HepG2 (cell line): Measurements from ENCODE around the gene MAN2B2. TPM values are rescaled to one million over a fixed set of nuclear protein-coding genes. Genes with fewer than 3 reads are reported as not detected.

Source experiments
- ATAC-seq: fragments of 200-7000 bp; cut with Tn5 transposase; 3 replicates; pipeline ENCODE4 v1.9.1; 2020; ENCODE audit warnings: mild to moderate bottlenecking, moderate library complexity
- BruUV-seq: library from RNA; stranded (reverse); fragments of 400-500 nt; replicated peaks from 2 replicates; lab custom pipeline; 2021; lab: Mats Ljungman, UMichigan
- CTCF ChIA-PET: fragments of 300-600 bp; formaldehyde crosslinking; extraction: SDS; loops from one replicate; lab custom pipeline; 2021; ENCODE audit warnings: low total read pairs, inconsistent platforms, low intra/inter-chr PET ratio; lab: Yijun Ruan, JAX
- POLR2A ChIA-PET: fragments of 350-600 bp; sonication (Branson Sonifier 250); formaldehyde crosslinking; loops from one replicate; lab custom pipeline; 2020; ENCODE audit warnings: antibody characterized with exemption, inconsistent platforms; lab: Yijun Ruan, JAX
- DNase-seq: peaks from one replicate; pipeline ENCODE4 v3.0.0-alpha.2; 2015; ENCODE audit warnings: low spot score
- FAIRE-seq: peaks from 3 replicates; lab custom pipeline; 2011; peaks lifted over from hg19 to GRCh38; lab: Jason Lieb, UNC
- H2AFZ ChIP-seq: one replicate; pipeline ENCODE4 v1.6.1; 2011; ENCODE audit warnings: low read length, inconsistent platforms
- H3K27ac ChIP-seq: fragments of 300-600 bp; 3 replicates; pipeline ENCODE4 v1.8.0; 2011; ENCODE audit warnings: mixed run types, mild to moderate bottlenecking, mixed read lengths, low read length, inconsistent platforms; ENCODE audit not compliant: insufficient read depth; ENCODE audit errors: extremely low read length
- H3K27me3 ChIP-seq, 2 experiments: fragments of 200-600 bp in 1 of 2; 2 replicates in 1 of 2; 3 replicates in 1 of 2; pipeline versions ENCODE4 v1.6.0 to v1.8.0; 2011; ENCODE audit warnings: low read length in 2 of 2, mild to moderate bottlenecking in 2 of 2, moderate library complexity in 2 of 2, inconsistent platforms in 1 of 2; ENCODE audit not compliant: insufficient read depth in 2 of 2, control insufficient read depth in 1 of 2
- H3K36me3 ChIP-seq, 2 experiments: fragments of 200-600 bp in 1 of 2; replicated peaks in 1 of 2; 2 replicates in 1 of 2; 3 replicates in 1 of 2; pipeline versions ENCODE4 v1.5.1 to v1.8.0; 2011; ENCODE audit warnings: low read length in 2 of 2, inconsistent platforms in 1 of 2; ENCODE audit not compliant: insufficient read depth in 2 of 2, control insufficient read depth in 1 of 2
- H3K4me1 ChIP-seq: 2 replicates; pipeline ENCODE4 v1.5.1; 2012; ENCODE audit warnings: low read length, inconsistent platforms; ENCODE audit not compliant: insufficient read depth
- H3K4me2 ChIP-seq: 2 replicates; pipeline ENCODE4 v1.6.0; 2011; ENCODE audit warnings: low read depth, low read length, inconsistent platforms
- H3K4me3 ChIP-seq, 3 experiments: fragments of 200-600 bp in 1 of 3; sonication (generic), shearing (Covaris generic) in 1 of 3; replicated peaks in 1 of 3; 2 replicates each; pipeline ENCODE4 v1.5.1; 2011 to 2016; ENCODE audit warnings: low read length in 3 of 3, inconsistent platforms in 2 of 3, low read depth in 2 of 3, mild to moderate bottlenecking in 2 of 3, control low read depth in 1 of 3, mixed read lengths in 1 of 3; ENCODE audit not compliant: insufficient read depth in 1 of 3
- H3K79me2 ChIP-seq: one replicate; pipeline ENCODE4 v1.6.1; 2011; ENCODE audit warnings: low read length, inconsistent platforms; ENCODE audit not compliant: insufficient read depth
- H3K9ac ChIP-seq: 2 replicates; pipeline ENCODE4 v1.6.0; 2011; ENCODE audit warnings: mild to moderate bottlenecking, low read depth, low read length, inconsistent platforms; ENCODE audit not compliant: insufficient read depth
- H3K9me3 ChIP-seq: 2 replicates; pipeline ENCODE4 v1.5.1; 2012; ENCODE audit warnings: mild to moderate bottlenecking, low read length
- H4K20me1 ChIP-seq: 2 replicates; pipeline ENCODE4 v1.6.0; 2011; ENCODE audit warnings: inconsistent platforms, mild to moderate bottlenecking, low read length, moderate library complexity; ENCODE audit not compliant: insufficient read depth
- GRHL1 ChIP-seq: sonication (generic); formaldehyde crosslinking; conservative IDR thresholded peaks from 2 replicates; pipeline ENCODE4 v1.8.0; 2022; ENCODE audit warnings: missing genetic modification reagents
- REST ChIP-seq, 2 experiments: IDR thresholded peaks; 2 replicates each; pipeline ENCODE4 v1.6.1; 2011 to 2012; ENCODE audit warnings: low read length in 2 of 2, borderline replicate concordance in 1 of 2, low read depth in 1 of 2, mild to moderate bottlenecking in 1 of 2, moderate library complexity in 1 of 2
- ZNF747 ChIP-seq: sonication (generic); formaldehyde crosslinking; IDR thresholded peaks from 2 replicates; pipeline ENCODE4 v1.8.1; 2023; ENCODE audit warnings: missing genetic modification reagents, mild to moderate bottlenecking, borderline replicate concordance
- ZNF781 ChIP-seq: sonication (generic); formaldehyde crosslinking; IDR thresholded peaks from 2 replicates; pipeline ENCODE4 v1.5.1; 2020; ENCODE audit warnings: borderline replicate concordance, mild to moderate bottlenecking, missing genetic modification reagents; ENCODE audit errors: not compliant biosample characterization
- WGBS: methylation state at CpG from one replicate; pipeline ENCODE4 v1.1.6; 2017; ENCODE audit warnings: low lambda C conversion rate; 5-methylcytosine and 5-hydroxymethylcytosine counted together
- in situ Hi-C: cut with HindIII; loops from 2 replicates; pipeline ENCODE4 v1.10.0; 2017; ENCODE audit warnings: low pct_unique_long_range_greater_than_20kb; ENCODE audit not compliant: extremely low pct_ligation_motif_present
- intact Hi-C: fragments of 100-400 bp; cut with micrococcal nuclease; formaldehyde crosslinking; loops from one replicate; pipeline ENCODE4 v1.10.0; 2022; ENCODE audit not compliant: unreplicated experiment
- polyA plus RNA-seq, 8 experiments: library from polyadenylated mRNA; depleted of rRNA in 3 of 8; stranded (reverse) in 7 of 8; unstranded in 1 of 8; fragments of >200 nt; fragmentation: Illumina TruSeq in 4 of 8; extraction: Trizol in 4 of 8; gene quantifications; 2 replicates each; pipeline versions ENCODE4 v1.2.1 to v1.2.3, GENCODE V29; 2011 to 2016; ENCODE audit warnings: low read depth in 4 of 8, missing spikeins in 1 of 8, mixed read lengths in 1 of 8; ENCODE audit not compliant: insufficient read depth in 1 of 8
- total RNA-seq, 5 experiments: library from RNA; depleted of rRNA; stranded (reverse); fragments of >200 nt; fragmentation: Illumina TruSeq; extraction: Trizol; gene quantifications; 2 replicates each; pipeline ENCODE4 v1.2.3, GENCODE V29; 2016; ENCODE audit warnings: low read depth in 1 of 5
- TF ChIP-seq, protein P1 (sequence below): sonication (generic); formaldehyde crosslinking; conservative IDR thresholded peaks from 2 replicates; pipeline ENCODE4 v1.8.0; 2022; ENCODE audit warnings: mild to moderate bottlenecking, moderate library complexity, missing genetic modification reagents
- TF ChIP-seq, protein P2 (sequence below): sonication (generic); formaldehyde crosslinking; IDR thresholded peaks from 2 replicates; pipeline ENCODE4 v1.4.0; 2020; ENCODE audit warnings: mild to moderate bottlenecking, missing genetic modification reagents

The MAN2B2 gene
- total and polyA plus RNA-seq, 2 of the 13 experiments (the other 11 are each of a cell fraction or from before 2014, with no cell fraction given), result 4.8 to 5.4 TPM

DNA sequence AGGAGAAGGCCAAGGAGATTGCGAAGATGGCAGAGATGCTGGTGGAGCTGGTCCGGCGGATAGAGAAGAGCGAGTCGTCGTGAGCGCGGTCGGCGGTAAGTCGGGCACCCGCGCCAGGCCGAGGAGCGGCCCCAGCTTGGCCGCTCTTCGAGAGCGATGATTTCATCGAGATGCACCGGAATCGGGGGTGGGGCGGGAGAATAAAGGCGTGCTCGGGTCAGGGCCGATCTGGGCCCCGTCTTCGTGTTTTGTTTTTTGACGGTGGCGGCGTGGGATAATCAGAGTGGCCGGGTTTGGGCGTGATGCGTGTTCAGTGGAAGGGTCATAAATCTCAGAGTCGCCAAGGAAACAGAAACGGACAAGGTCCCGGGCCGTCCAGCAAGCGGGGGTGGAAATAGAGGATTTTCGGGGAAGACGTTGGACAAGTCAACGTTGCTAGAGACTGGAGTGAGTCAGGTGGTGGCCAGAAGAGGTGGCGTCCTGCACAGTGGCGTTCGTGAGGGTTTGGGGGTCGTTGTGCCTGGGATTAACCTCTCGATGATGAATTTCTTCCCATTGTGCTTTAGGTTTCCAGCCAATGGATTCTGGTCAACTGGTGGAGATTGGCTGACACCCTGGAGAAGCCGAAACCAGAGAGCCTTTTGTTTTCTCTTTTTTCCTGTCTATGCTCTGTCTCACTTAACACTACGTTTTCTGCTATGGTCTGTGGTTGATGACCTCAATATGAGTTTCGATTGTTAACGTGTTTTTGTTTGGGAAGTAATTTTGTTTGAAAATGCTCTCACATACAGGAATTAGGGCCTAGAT, 66.4 kb downstream of the MAN2B2 start (continued):
- TF ChIP-seq, protein P1, sequence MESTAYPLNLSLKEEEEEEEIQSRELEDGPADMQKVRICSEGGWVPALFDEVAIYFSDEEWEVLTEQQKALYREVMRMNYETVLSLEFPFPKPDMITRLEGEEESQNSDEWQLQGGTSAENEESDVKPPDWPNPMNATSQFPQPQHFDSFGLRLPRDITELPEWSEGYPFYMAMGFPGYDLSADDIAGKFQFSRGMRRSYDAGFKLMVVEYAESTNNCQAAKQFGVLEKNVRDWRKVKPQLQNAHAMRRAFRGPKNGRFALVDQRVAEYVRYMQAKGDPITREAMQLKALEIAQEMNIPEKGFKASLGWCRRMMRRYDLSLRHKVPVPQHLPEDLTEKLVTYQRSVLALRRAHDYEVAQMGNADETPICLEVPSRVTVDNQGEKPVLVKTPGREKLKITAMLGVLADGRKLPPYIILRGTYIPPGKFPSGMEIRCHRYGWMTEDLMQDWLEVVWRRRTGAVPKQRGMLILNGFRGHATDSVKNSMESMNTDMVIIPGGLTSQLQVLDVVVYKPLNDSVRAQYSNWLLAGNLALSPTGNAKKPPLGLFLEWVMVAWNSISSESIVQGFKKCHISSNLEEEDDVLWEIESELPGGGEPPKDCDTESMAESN (CRISPR knock-in tag), result 0 out of 2 replicates have a peak, but pooled peaks have one; percentile 29
- TF ChIP-seq ZNF781 (CRISPR knock-in tag), result peak; percentile 14
- 0 out of 2 replicates have a peak, but pooled peaks have one; percentile 35 for TF ChIP-seq ZNF747 (CRISPR knock-in tag)
- TF ChIP-seq, all 625 proteins: peak for 17

DNA sequence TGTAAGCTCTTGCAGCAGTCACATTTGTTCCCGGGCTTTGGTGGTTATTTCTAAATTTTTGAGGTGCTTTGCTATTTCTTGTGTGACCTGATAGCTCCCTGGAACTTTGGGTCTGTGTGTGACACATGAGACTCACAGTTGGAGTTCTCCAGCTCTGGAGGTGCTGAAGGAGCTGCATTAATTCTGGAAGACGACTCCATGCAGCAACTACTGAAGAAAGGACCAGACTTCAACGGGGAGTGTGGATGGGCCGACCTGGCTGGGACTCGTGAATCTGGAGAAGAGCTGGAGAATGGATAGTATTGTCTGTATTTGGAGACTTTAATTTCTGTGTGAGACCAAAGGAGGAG, 67.0 kb downstream of the MAN2B2 start:
- intact Hi-C loops (loop anchor here (5.0 kb wide), 1 partner anchor 45 kb away; no protein-coding TSS in a partner anchor), in situ Hi-C loops (no loop called here)
- H4K20me1 ChIP-seq, result peaks cover 13% of the 10 kb centered on the region
- TF ChIP-seq, protein P2, sequence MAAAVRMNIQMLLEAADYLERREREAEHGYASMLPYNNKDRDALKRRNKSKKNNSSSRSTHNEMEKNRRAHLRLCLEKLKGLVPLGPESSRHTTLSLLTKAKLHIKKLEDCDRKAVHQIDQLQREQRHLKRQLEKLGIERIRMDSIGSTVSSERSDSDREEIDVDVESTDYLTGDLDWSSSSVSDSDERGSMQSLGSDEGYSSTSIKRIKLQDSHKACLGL, result 0 out of 2 replicates have a peak, but pooled peaks have one; percentile 9
- TF ChIP-seq GRHL1 (CRISPR knock-in tag), result no peak
- TF ChIP-seq REST (IDR thresholded peaks at IDR 0.05; ENCODE audit: borderline replicate concordance in 1 of 2, low read depth in 1 of 2, low read length in 2 of 2), result peak in 1 of 2 experiments; percentile 26; a peak in 1 of 4 replicates
- peak overlapping the region; percentile 67 to 91 (median 74) for H3K4me3 ChIP-seq
- H3K9ac ChIP-seq, result peak overlapping the region; percentile 90
- peaks cover 0 to 17% of the 10 kb centered on the region in 2 experiments; a peak in 2 of 5 replicates for H3K36me3 ChIP-seq
- POLR2A ChIA-PET, result interaction anchor here (2.2 to 4.2 kb wide), 3 partner anchors 9 to 47 kb away, joined by 11 to 24 read pairs (median 13); a partner anchor contains a TSS
- WGBS, result 49% methylated on average over 5 of the region's 5 CpGs
- H3K27me3 ChIP-seq, result no peaks in the 10 kb centered on the region; a peak in 1 of 5 replicates
- peaks cover 38% of the 10 kb centered on the region for H3K4me1 ChIP-seq
- BruUV-seq, result no TSS peak
- FAIRE-seq (no peak), ATAC-seq (no peak), DNase-seq (no peak)
- CTCF ChIA-PET, result no interaction called here
- no peaks in the 10 kb centered on the region for H3K9me3 ChIP-seq
- peaks cover 33% of the 10 kb centered on the region for H3K79me2 ChIP-seq
- H3K4me2 ChIP-seq, result peak overlapping the region; percentile 77
- no peak overlapping the region for H2AFZ ChIP-seq
- peak overlapping the region; percentile 84 for H3K27ac ChIP-seq
